PFSK-1 (cell line): ENCODE results near the gene SGO2.

ENCODE experiments used
- FOXP2 ChIP-seq: optimal IDR thresholded peaks from 2 replicates; pipeline ENCODE3; 2011; ENCODE audit warnings: borderline replicate concordance, control low read depth, inconsistent platforms; ENCODE audit not compliant: insufficient read depth; ENCODE audit errors: extremely low read length, extremely low read depth
- POLR2AphosphoS5 ChIP-seq: IDR thresholded peaks from 2 replicates; pipeline ENCODE4 v1.6.1; 2012; ENCODE audit warnings: low read depth, mild to moderate bottlenecking, control low read depth, low read length, moderate library complexity
- SIN3A ChIP-seq: IDR thresholded peaks from 2 replicates; pipeline ENCODE4 v1.6.1; 2012; ENCODE audit warnings: mild to moderate bottlenecking, low read length, moderate library complexity, borderline replicate concordance; ENCODE audit not compliant: insufficient read depth
- TAF1 ChIP-seq: IDR thresholded peaks from 2 replicates; pipeline ENCODE4 v1.6.1; 2012; ENCODE audit warnings: low read length, control low read depth, borderline replicate concordance; ENCODE audit not compliant: insufficient read depth
- TF ChIP-seq, protein P1 (sequence below), 2 experiments: IDR thresholded peaks; 2 replicates each; pipeline versions ENCODE4 v1.6.1 to v1.8.0; 2011 to 2012; ENCODE audit warnings: low read depth in 2 of 2, low read length in 2 of 2, control low read depth in 1 of 2, inconsistent platforms in 1 of 2, mild to moderate bottlenecking in 1 of 2, moderate library complexity in 1 of 2; ENCODE audit not compliant: insufficient read depth in 1 of 2

DNA sequence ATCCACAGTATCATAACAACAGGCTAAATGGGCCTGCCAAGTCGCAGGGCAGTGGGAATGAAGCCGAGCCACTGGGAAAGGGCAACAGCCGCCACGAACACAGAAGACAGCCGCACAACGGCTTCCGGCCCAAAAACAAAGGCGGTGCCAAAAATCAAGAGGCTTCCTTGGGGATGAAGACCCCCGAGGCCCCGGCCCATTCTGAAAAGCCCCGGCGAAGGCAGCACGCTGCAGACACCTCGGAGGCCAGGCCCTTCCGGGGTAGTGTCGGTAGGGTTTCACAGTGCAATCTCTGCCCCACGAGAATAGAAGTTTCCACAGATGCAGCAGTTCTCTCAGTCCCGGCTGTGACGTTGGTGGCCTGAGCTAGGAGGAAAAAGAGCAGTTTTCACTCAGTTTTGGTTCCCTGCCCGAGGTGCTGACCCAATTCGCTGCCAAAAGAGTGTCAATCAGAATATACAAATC, 48.3 kb upstream of the SGO2 start:
- TF ChIP-seq, protein P1, sequence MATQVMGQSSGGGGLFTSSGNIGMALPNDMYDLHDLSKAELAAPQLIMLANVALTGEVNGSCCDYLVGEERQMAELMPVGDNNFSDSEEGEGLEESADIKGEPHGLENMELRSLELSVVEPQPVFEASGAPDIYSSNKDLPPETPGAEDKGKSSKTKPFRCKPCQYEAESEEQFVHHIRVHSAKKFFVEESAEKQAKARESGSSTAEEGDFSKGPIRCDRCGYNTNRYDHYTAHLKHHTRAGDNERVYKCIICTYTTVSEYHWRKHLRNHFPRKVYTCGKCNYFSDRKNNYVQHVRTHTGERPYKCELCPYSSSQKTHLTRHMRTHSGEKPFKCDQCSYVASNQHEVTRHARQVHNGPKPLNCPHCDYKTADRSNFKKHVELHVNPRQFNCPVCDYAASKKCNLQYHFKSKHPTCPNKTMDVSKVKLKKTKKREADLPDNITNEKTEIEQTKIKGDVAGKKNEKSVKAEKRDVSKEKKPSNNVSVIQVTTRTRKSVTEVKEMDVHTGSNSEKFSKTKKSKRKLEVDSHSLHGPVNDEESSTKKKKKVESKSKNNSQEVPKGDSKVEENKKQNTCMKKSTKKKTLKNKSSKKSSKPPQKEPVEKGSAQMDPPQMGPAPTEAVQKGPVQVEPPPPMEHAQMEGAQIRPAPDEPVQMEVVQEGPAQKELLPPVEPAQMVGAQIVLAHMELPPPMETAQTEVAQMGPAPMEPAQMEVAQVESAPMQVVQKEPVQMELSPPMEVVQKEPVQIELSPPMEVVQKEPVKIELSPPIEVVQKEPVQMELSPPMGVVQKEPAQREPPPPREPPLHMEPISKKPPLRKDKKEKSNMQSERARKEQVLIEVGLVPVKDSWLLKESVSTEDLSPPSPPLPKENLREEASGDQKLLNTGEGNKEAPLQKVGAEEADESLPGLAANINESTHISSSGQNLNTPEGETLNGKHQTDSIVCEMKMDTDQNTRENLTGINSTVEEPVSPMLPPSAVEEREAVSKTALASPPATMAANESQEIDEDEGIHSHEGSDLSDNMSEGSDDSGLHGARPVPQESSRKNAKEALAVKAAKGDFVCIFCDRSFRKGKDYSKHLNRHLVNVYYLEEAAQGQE (IDR thresholded peaks at IDR 0.05; ENCODE audit: insufficient read depth in 1 of 2, low read depth in 2 of 2, low read length in 2 of 2): no peak
- no peak for TF ChIP-seq POLR2AphosphoS5
- no peak for TF ChIP-seq SIN3A
- TF ChIP-seq TAF1: no peak
- no peak for TF ChIP-seq FOXP2
